EL (cell line): ENCODE results near the gene PPP1R16B.

Experiments
- DNase-seq: peaks from one replicate; pipeline ENCODE4 v3.0.0-alpha.2; 2016

The PPP1R16B gene

DNA sequence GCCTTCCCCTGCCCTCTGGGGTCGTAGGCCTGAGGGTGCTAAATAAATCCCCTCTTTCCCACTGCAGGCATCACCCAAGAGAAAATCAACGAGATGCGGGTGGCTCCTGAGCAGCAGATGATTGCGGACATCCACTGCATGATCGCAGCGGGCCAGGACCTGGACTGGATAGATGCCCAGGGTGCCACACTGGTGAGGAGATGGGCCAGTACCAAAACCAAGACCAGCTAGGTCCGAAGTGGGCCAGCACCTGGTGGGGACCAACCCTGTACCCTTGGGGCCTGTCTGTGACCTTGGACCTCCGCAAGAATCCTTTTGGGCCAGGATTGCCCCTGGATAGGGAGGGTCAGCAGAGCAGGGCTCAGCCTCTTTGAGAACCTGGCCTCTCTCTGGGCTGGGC lies 97.1 kb downstream of the PPP1R16B start:
- DNase-seq: no peak

DNA sequence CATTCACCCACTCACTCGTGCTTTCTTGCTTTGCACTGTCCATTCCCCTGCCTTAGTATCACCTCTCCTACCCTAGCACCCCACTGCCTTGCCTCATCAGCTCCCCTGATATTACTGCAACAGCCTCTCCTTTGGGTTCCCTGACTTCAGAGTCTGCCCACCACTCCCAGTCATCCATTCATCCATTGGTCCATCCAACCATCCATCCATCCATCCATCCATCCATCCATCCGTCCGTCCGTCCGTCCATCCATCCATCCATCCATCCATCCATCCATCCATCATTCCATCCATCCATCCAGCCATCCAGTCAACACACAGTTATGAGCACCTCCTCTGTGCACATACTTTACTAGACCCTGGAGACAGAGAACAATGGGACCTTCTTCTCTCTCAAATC lies 97.8 kb downstream of the PPP1R16B start:
- DNase-seq: no peak

DNA sequence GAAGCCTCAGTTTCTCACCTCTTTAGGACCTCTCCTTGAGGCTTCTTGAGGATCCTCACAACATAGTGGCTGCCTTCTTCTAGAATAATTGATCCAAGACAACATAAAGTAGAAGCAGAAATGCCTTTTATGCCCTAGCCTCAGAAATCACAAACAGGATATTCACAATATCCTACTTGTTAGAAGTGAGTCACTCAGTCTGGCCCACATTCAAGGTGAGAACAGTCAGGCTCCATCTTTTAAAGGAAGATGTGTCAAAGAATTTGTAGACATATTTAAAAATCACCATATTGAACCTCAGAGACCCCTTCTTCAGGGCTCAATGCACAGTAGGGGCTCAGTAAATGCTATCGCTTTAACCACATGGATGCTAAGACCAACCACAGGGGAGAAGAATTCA lies 99.9 kb downstream of the PPP1R16B start:
- DNase-seq: no peak

DNA sequence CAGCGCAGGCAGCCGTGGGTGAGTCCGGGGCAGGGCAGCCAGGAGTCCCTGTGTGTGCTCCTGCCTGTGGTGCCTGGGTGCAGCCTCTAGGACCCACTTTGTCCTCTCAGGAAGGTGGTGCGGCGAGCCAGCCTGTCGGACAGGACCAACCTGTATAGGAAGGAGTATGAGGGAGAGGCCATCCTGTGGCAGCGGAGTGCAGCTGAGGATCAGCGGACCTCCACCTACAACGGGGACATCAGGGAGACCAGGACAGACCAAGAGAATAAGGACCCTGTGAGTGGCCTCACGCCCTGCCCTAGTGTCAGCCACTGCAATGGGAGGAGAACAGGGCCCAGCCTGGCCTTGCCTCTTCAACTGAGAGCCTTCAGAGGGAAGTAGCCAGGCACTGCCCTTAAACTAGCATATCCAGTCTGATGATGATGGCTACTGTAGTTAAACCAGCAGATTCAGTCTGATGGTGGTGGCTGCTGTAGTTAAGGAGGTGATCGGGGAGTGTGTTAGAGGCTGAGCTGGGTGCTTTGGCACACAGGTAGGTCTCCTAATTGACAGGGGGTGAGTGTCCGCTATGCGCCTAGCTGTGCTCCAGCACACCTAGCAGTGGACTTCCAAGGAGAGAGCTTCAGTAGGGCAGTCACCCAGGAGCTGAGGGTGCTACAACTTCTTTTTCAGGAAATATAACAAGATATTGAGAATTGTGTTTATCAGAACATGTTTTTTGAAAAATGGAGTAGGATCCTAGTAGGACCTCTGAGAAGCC lies 102.6 kb downstream of the PPP1R16B start:
- no peak for DNase-seq

DNA sequence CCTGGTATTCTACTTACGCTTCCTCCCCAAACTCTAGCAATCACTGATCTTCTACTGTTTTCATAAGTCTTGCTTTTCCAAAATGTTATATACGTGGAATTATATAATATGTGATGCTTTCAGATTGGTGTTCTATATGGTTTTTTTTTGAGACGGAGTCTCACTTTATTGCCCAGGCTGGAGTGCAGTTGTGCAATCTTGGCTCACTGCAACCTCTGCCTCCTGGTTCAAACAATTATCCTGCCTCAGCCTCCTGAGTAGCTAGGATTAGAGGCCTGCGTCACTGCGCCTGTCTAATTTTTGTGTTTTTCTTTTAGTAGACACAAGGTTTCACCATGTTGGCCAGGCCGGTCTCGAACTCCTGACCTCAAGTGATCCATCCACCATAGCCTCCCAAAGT lies 109.9 kb downstream of the PPP1R16B start:
- DNase-seq: no peak

DNA sequence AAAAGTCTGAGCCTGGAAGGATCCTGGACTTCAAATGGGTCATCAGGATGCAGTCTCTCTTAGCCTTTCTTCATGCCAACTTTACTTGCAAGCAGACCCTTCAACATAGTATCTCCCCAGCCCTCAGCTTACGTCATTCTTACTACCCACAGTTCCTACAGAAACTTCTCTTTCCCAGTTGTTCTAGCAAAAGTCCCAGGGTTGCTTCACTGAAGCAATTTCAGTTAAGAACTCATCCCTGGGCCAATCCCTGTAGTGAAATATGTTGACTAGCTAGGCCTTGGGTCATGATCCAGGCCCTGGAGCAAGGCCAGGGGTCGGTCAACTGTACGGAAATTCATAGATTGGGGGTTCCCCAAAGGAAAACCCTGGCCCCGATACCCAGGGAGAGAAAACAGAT lies 112.2 kb downstream of the PPP1R16B start:
- no peak for DNase-seq

DNA sequence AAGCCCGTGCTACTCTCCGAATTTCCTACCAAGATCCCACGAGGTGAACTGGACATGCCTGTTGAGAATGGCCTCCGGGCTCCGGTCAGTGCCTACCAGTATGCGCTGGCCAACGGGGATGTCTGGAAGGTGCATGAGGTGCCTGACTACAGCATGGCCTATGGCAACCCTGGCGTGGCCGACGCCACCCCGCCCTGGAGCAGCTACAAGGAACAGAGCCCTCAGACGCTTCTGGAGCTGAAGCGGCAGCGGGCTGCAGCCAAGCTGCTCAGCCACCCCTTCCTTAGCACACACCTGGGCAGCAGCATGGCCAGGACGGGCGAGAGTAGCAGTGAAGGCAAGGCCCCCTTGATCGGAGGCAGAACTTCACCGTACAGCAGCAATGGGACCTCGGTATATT lies 112.7 kb downstream of the PPP1R16B start:
- no peak for DNase-seq

DNA sequence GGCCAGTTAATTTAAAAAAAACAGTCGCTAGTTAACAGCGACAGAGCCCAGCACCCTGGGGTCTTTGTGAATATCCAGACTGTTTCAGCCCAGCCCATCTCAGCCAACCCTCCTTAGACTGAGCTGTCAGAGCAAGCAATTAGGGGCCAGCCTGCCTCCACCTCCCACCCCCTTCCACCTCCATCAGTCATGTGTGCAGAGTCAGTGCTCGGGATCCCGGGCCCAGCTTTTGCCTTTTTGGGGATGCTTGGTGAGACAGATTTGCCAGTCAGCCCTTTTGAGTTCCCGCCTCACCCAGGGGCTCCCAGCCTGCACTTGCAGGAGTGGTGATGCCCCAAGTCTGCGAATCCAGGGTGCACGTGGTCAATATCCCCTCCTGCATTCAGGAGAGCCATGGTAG lies 114.2 kb downstream of the PPP1R16B start:
- no peak for DNase-seq

DNA sequence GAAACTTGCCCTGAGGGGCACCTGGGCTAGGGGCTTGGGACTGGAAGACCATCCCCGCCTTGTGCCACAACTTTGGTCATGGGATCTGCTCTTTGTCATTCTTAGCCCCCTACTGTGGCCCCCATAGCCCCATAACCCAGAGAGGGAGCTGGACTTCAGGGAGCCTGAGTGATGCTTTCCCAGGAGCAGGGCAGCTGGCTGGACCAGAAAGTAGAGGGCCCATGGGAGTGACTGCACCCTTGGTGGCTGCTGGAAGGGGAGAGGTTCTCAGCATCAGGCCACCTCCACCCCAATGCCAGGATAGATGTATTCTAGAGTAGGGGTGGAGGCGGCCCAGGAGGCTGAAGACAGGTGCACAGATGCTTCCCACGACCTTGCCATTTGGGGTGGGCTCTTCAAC lies 114.9 kb downstream of the PPP1R16B start:
- DNase-seq: no peak

DNA sequence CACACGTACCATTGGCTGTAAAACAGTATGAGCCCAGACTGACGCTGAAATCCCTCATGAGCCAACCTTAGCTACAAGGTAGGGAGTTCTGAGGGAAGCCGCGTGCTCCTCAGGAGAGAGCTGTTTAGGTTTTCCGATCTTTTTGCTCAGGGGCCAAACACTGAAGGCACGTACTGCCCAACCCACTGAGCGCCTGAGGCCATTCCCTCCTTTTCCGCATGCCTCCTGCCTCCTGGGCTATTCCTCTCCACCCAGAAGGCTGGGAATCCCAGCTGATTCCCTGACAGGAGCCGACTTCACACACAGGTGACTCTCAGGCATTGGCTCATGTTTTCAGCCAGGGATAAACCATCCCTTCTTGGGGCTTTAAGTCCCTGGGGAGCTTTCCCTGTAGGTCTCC lies 115.4 kb downstream of the PPP1R16B start:
- DNase-seq: no peak

DNA sequence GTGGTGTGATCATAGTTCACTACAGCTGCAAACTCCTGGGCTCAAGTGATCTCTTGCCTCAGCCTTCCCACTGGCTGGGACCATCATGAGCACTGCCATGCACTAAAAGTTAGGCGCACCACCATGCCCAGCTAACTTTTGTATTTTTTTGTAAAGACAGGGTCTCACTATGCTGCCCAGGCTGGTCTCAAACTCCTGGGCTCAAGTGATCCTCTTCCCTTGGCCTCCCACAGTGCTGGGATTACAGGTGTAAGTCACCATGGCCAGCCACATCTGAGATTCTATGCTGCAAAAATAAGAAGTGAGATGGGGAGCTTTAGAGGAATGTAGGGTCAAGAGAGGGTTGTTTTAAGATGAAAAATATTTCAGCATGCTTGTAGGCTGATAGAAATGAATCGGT lies 119.2 kb downstream of the PPP1R16B start:
- no peak for DNase-seq

DNA sequence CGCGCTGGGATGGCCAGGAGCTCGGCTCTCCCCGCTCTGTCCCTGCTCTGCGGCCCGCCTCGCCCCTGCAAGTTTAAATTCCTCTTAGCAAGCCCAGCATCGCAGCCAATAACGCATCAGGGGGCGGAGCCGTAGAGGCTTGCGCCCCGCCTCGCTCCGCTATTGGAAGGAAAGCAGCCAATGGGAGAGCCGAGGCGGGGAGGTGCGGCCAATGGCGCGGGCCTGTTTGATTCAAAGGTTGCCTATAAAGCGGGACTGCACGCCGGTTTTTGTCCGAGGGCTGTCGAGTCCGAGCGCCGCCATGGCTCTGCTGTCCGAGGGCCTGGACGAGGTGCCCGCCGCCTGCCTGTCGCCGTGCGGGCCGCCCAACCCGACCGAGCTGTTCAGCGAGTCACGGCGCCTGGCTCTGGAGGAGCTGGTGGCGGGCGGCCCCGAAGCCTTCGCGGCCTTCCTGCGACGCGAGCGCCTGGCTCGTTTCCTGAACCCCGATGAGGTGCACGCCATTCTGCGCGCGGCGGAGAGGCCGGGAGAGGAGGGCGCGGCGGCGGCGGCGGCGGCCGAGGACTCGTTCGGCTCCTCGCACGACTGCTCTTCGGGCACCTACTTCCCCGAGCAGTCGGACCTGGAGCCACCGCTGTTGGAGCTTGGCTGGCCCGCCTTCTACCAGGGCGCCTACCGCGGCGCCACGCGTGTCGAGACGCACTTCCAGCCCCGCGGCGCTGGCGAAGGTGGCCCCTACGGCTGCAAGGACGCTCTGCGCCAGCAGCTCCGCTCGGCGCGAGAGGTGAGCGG lies 120.8 kb downstream of the PPP1R16B start, which contains the start of gene FAM83D:
FAM83D (plus strand) TSS at position 276 of the 792 bp plus-strand sequence; CDS start at position 302, 26 bp downstream.
- peak; percentile 98 for DNase-seq

DNA sequence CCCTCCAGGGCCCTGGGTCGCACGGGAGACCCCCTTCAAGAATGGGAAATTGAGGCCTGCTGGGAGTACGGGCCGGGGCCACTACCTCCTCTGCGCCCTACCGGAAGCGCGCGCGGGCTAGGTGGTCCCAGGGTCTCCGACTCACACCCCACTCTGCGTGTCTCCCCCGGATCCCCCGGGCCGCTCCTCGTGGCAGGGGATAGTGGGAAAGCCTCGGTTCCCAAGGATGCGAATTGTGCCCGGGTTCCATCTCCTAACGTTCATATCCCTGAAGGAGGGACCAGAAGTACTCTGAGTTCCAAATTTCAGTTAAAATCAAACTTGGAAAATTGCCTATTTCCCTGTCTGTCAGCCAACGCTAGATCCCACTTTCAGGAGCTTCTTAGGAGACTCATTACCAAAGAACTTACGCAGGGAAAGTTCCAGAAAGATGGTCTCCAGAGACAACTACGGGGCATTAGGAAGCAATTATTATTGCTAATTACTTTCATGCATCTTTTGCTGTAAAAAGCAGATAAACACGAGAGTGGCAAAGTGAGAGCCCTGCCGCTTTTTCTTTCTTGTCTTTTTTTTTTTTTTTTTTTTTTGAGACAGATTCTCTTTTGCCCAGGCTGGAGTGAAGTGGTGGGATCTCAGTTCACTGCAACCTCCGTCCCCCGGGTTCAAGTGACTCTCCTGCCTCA lies 121.6 kb downstream of the PPP1R16B start:
- DNase-seq: peak; percentile 38

DNA sequence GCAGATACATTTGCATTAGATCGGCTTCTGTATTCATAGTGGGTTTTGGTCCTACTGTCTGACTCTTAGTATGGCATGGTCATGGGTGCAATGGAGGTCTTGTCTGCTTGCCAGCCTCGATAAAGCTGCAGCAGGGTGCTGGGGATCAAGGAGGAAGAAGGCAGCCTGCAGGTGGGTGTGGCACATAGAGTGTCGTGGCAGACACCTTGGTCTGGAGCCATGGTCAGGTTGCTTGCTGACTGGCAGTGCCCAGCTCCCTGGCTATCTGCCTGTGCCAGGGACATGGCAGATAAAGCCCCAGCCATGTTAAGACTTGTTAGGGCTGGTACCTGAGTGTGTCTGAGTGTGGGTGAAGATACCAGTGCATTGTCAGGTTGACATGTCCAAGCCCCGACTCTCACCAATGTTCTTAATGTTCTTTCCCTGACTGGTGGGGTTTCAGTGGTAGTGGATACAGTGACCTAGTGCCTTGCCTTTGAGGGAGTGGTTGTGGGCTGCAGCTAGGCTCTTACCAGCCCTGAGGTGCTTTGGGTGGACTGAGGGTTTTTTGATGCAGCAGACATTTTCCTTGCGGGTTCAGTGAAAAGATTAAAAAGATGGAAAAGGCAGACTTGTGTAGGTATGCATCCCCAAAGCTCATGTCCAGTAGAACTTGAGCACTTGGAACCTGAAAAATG lies 122.5 kb downstream of the PPP1R16B start:
- DNase-seq: peak; percentile 21

DNA sequence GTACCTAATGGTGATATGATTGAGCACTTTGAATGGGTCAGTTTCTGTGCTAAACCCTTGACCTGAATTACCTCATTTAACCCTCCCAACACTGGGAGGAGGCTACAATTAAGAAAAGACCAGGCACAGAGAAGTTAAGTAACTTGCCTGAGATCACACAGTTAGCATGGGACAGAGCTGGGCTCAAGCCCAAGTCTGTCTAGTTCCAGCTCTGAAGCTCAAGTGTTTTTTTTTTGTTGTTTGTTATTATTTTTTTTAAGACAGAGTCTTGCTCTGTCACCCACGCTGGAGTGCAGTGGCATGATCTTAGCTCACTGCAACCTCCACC lies 124.7 kb downstream of the PPP1R16B start:
- no peak for DNase-seq

DNA sequence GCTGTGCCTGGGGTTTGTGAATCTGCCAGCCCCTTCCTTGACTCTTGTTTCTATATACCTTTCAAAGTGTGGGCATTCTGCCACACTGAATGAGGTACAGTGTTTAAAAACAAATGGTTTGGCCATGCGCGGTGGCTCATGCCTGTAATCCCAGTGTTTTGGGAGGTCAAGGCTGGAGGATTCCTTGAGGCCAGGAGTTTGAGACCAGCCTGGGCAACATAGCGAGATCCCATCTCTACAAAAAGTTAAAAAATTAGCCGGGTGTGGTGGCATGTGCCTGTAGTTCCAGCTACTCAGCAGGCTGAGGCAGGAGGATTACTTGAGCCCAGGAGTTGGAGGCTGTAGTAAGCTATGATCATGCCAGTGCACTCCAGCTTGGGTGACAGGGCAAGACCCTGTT lies 126.5 kb downstream of the PPP1R16B start:
- no peak for DNase-seq

DNA sequence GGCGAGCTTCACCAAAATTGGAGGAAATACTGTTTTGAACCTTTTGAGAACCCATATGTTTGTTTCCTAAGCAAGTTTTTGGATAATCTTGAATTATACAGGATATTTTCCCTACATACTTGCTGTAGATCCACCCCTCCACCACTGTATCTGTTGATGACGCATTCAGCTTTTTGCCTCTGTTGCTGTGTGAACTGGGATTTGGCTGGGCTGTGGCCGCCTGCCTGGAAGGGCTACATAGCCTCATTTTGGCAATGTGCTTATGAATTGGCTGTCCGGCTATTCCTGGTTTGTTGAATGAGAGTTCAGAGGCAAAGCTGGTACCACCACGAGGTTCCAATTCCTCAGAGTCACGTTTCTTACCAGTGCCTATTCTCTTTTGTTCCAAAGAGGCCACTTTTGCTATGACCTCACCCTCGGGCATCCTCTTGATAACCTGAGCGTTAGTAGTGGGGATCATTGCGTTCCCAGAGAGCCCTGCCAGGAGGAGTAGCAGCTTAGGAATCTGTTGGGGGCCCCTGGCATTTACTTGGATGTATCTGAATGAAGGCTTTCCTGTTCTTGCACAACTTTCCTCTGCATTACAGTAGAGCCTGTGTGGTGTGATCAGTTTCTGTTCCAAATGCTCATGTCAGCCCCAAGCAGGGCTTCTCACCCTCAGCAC lies 127.1 kb downstream of the PPP1R16B start:
- peak; percentile 51 for DNase-seq

DNA sequence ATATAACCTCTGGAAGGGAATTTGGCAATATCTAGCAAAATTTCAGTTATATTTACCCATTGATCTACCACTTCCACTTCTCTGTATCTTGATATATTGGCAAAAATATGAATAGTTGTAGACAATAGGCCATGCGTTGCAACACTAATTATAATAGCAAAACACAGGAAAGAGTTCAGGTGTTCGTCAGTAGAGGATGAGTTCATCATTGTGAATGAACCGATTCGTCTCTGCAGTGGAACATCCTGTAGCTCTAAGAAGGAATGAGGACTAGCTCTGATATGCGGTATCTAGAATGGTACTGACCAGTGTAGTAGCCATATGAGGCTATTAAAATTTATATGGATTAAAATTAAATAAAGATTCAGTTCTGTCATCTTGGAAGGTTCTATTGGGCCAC lies 129.0 kb downstream of the PPP1R16B start:
- DNase-seq: no peak

DNA sequence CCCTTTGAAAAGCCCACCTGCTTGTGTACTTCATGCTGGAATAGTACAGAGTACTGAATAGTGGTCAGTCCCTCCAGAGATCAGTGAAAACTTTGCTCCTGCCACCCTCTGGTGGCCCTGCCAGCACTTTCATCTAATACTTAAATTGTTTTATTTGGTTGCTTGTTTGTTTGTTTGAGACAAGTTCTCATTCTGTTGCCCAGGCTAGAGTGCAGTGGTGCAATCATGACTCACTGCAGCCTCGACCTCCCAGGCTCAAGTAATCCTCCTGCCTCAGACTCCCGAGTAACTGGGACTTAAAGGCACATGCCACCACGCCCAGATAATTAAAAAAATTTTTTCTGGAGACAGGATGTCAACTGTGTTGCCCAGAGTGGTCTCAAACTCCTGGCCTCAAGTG lies 129.8 kb downstream of the PPP1R16B start:
- DNase-seq: peak; percentile 38

DNA sequence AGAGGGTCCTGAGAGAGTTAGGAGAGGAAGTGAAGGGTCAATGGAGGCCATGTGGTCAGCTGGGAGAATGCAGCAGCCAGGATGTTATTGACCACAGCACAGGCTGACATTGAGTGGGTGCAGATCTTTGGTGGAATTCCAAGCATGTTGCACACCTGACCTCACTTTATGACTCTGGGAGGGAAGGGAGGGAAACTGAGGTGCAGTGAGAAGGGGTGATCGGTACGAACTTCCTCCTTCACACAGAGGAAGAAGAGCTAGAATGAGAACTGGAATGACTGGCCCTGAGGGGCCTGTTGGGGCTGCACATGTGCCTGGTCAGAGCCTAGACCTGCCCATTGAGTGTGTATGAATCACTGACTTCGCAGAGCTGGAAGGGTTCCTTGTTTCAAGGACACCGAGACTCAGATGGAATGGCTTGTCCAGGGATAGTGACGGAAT lies 130.5 kb downstream of the PPP1R16B start:
- DNase-seq: peak; percentile 31

DNA sequence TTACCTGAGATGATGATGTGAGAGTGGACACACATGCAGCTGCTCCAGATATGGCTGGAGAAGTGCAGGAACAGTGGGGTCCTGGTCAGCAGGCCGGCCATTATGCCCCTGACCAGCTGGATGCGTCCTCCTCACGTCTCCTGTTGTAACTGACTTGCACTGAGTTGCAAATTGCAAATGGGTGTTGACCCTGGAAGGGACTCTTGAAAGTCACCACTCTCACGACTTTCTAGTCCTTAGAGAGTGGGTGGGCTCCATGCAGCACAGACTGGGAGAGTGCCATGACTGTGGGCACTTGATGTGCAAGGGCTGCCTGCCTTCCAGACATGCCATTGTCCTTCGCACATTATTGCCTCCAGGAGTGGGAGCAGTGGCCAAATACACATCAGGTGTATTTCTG lies 131.5 kb downstream of the PPP1R16B start:
- no peak for DNase-seq

DNA sequence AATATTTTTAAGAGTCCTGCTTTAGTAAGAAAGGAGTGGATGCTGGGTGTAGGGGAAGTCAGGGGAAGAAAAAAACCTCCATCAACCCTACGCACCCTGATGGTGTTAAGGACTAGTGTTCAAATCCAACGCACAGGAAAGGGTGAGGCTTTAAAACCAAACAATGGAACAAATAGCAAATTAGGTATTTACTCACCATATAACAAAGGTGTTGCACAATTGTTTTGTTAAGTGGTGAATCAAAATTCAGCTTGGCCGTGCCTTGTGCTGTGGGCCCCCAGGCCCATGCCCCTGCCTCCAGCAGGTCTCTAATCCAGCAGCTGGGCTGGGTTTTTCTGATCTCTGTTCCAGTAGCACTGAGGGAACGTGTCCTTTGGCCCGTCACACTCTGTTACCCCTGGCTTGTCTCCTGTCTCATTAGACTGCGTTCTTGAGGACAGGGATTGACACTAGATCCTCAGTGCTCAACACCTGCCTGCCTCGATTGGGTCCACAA lies 132.5 kb downstream of the PPP1R16B start:
- DNase-seq: no peak
